GM12878 (cell line): ENCODE results near the gene UBE2E2. TPM values are rescaled to one million over a fixed set of nuclear protein-coding genes. Genes with fewer than 3 reads are reported as not detected.

Experiments
- ATAC-seq: fragments of 200-7000 bp; cut with Tn5 transposase; 3 replicates; pipeline ENCODE4 v1.9.1; 2020; ENCODE audit warnings: mild to moderate bottlenecking, moderate library complexity
- BruUV-seq: library from RNA; stranded (reverse); fragments of 400-500 nt; replicated peaks from 2 replicates; lab custom pipeline; 2021; lab: Mats Ljungman, UMichigan
- CTCF ChIA-PET: fragments of 300-600 bp; sonication (Branson Sonifier 250); formaldehyde crosslinking; extraction: SDS; loops from one replicate; lab custom pipeline; 2021; ENCODE audit warnings: inconsistent platforms; lab: Yijun Ruan, JAX
- POLR2A ChIA-PET: fragments of 350-600 bp; formaldehyde crosslinking; extraction: SDS; loops from one replicate; lab custom pipeline; 2021; ENCODE audit warnings: inconsistent platforms; lab: Charles Lee
- RAD21 ChIA-PET: fragments of 300-600 bp; sonication (Branson Sonifier 250); formaldehyde crosslinking; loops from one replicate; lab custom pipeline; 2023; ENCODE audit warnings: antibody characterized with exemption; ENCODE audit not compliant: unreplicated experiment; lab: Charles Lee
- SMC1A ChIA-PET: fragments of 300-600 bp; sonication (Branson Sonifier 250); formaldehyde crosslinking; loops from one replicate; lab custom pipeline; 2023; ENCODE audit not compliant: unreplicated experiment, uncharacterized antibody; lab: Charles Lee
- DNase-seq: peaks from one replicate; pipeline ENCODE4 v3.0.0-alpha.2; 2011; ENCODE audit warnings: low read depth, low spot score
- FAIRE-seq: peaks from 3 replicates; lab custom pipeline; 2011; peaks lifted over from hg19 to GRCh38; lab: Jason Lieb, UNC
- H2AFZ ChIP-seq: 2 replicates; pipeline ENCODE4 v1.6.0; 2011; ENCODE audit warnings: low read depth, low read length, control low read depth; ENCODE audit not compliant: control insufficient read depth
- H3K27ac ChIP-seq: 2 replicates; pipeline ENCODE4 v1.5.1; 2011; ENCODE audit warnings: control low read depth; ENCODE audit not compliant: control insufficient read depth, insufficient read depth
- H3K27me3 ChIP-seq, 2 experiments: replicated peaks in 1 of 2; 2 replicates each; pipeline versions ENCODE4 v1.6.0 to v1.6.1; 2011; ENCODE audit warnings: low read length in 1 of 2; ENCODE audit not compliant: control insufficient read depth in 2 of 2, insufficient read depth in 2 of 2
- H3K36me3 ChIP-seq, 2 experiments: 2 replicates each; pipeline ENCODE4 v1.5.1; 2011; ENCODE audit warnings: low read length in 1 of 2; ENCODE audit not compliant: control insufficient read depth in 2 of 2, insufficient read depth in 2 of 2
- H3K4me1 ChIP-seq: 2 replicates; pipeline ENCODE4 v1.6.1; 2011; ENCODE audit warnings: mild to moderate bottlenecking, low read length, moderate library complexity, mixed read lengths; ENCODE audit not compliant: control insufficient read depth, insufficient read depth
- H3K4me2 ChIP-seq: 2 replicates; pipeline ENCODE4 v1.6.0; 2011; ENCODE audit warnings: control low read depth; ENCODE audit not compliant: control insufficient read depth, insufficient read depth
- H3K4me3 ChIP-seq: fragments of 200-600 bp; sonication (generic); 2 replicates; pipeline ENCODE4 v1.5.1; 2016
- H3K79me2 ChIP-seq: 2 replicates; pipeline ENCODE4 v1.6.0; 2011; ENCODE audit warnings: low read length; ENCODE audit not compliant: control insufficient read depth, insufficient read depth
- H3K9ac ChIP-seq: 2 replicates; pipeline ENCODE4 v1.8.0; 2011; ENCODE audit warnings: low read length, control low read depth, mixed read lengths; ENCODE audit not compliant: control insufficient read depth, insufficient read depth
- H3K9me3 ChIP-seq: replicated peaks from 3 replicates; pipeline ENCODE4 v1.5.1; 2011; ENCODE audit warnings: mild to moderate bottlenecking, low read length; ENCODE audit not compliant: control insufficient read depth, insufficient read depth
- H4K20me1 ChIP-seq: 2 replicates; pipeline ENCODE4 v1.6.0; 2011; ENCODE audit not compliant: control insufficient read depth, insufficient read depth
- BACH1 ChIP-seq: fragments of 450-650 bp; IDR thresholded peaks from 2 replicates; pipeline ENCODE4 v1.6.1; 2017; ENCODE audit warnings: mild to moderate bottlenecking, borderline replicate concordance
- BMI1 ChIP-seq: fragments of 450-650 bp; IDR thresholded peaks from 2 replicates; pipeline ENCODE4 v1.6.1; 2016; ENCODE audit warnings: mild to moderate bottlenecking, moderate library complexity, borderline replicate concordance
- BRCA1 ChIP-seq: IDR thresholded peaks from 2 replicates; pipeline ENCODE4 v1.6.1; 2011; ENCODE audit warnings: low read depth, low read length, improper control_type of control experiment
- EP300 ChIP-seq, 2 experiments: fragments of 150-350 bp in 1 of 2; IDR thresholded peaks; 2 replicates each; pipeline ENCODE4 v1.6.1; 2011 to 2012; ENCODE audit warnings: low read depth in 2 of 2, low read length in 2 of 2, borderline replicate concordance in 1 of 2, improper control_type of control experiment in 1 of 2, inconsistent platforms in 1 of 2; ENCODE audit not compliant: control insufficient read depth in 1 of 2
- KDM1A ChIP-seq: fragments of 200-600 bp; sonication (generic); IDR thresholded peaks from 2 replicates; pipeline ENCODE4 v1.6.1; 2016; ENCODE audit warnings: borderline replicate concordance
- NFIC ChIP-seq: IDR thresholded peaks from 2 replicates; pipeline ENCODE4 v1.6.1; 2012; ENCODE audit warnings: low read depth, mild to moderate bottlenecking, inconsistent platforms, low read length, moderate library complexity
- RBBP5 ChIP-seq: fragments of 200-600 bp; sonication (generic); conservative IDR thresholded peaks from 2 replicates; pipeline ENCODE4 v1.6.1; 2016
- SRF ChIP-seq, 2 experiments: IDR thresholded peaks; 2 replicates each; pipeline ENCODE4 v1.6.1; 2011; ENCODE audit warnings: low read depth in 2 of 2, low read length in 2 of 2, mild to moderate bottlenecking in 1 of 2, moderate library complexity in 1 of 2
- USF2 ChIP-seq: IDR thresholded peaks from 2 replicates; pipeline ENCODE4 v1.6.1; 2011; ENCODE audit warnings: low read depth, low read length, improper control_type of control experiment, borderline replicate concordance
- WGBS: methylation state at CpG from one replicate; pipeline ENCODE4 v1.1.6; 2016; ENCODE audit warnings: low lambda C conversion rate; ENCODE audit not compliant: insufficient replicate concordance, insufficient coverage; ENCODE audit errors: missing lambda C conversion rate; 5-methylcytosine and 5-hydroxymethylcytosine counted together
- in situ Hi-C: fragments of 300-500 bp; cut with MboI; formaldehyde crosslinking; loops from 9 replicates; pipeline ENCODE4 v1.14.3; 2018; ENCODE audit warnings: mixed read lengths
- intact Hi-C: fragments of 100-400 bp; cut with micrococcal nuclease; formaldehyde crosslinking; loops from one replicate; pipeline ENCODE4 v1.14.2; 2022; ENCODE audit not compliant: unreplicated experiment
- polyA plus RNA-seq, 11 experiments: library from polyadenylated mRNA; depleted of rRNA in 4 of 11; unstranded in 6 of 11; stranded (reverse) in 5 of 11; fragments of >200 nt; fragmentation: Nextera tagmentation in 4 of 11; fragmentation: Illumina TruSeq in 1 of 11; extraction: Ambion mirVana in 4 of 11; extraction: Trizol in 1 of 11; gene quantifications; 1 replicate in 1 of 11; 2 replicates in 10 of 11; pipeline versions ENCODE4 v1.2.1 to v1.2.3, GENCODE V29; 2011 to 2016; ENCODE audit warnings: inconsistent platforms in 2 of 11, missing spikeins in 2 of 11, low read depth in 1 of 11
- total RNA-seq, 4 experiments: library from RNA; depleted of rRNA in 3 of 4; stranded (reverse); fragments of >200 nt in 3 of 4; fragmentation: Illumina TruSeq in 1 of 4; extraction: Trizol in 1 of 4; gene quantifications; 2 replicates each; pipeline versions ENCODE4 v1.2.1 to v1.2.3, GENCODE V29; 2013 to 2021

UBE2E2 gene
- total and polyA plus RNA-seq, 10 of the 15 experiments (the other 5 are each of a cell fraction or from before 2014, with no cell fraction given), result 8.7 to 71.0 (median 36.4) TPM

DNA sequence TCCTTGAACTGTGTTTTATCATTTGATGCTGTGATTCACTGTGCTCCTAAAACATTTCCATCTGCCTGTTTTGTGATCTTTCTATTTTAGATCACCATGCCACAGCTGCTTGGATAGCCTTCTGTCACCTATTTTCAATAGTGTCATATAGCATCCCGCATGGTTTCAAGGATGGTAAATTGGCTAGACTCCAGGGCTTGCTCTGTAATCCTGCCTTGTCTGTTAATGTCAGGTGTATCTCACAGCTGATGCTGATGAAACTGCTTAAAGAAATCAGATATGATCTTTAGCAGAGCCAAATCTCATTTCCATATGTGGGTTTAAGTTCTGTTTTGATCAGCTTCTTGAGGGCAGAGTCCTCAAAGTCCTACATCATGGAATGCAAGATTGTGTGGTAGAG lies 182.2 kb downstream of the UBE2E2 start:
- H3K36me3 ChIP-seq, result no peaks in the 10 kb centered on the region
- no peak overlapping the region for H3K27ac ChIP-seq
- no peaks in the 10 kb centered on the region for H3K27me3 ChIP-seq
- H4K20me1 ChIP-seq, result no peaks in the 10 kb centered on the region
- ChIA-PET POLR2A (no interaction called here), SMC1A (interaction anchor here (0.6 to 1.6 kb wide), 6 partner anchors 9 to 450 kb away, joined by 3 to 5 read pairs (median 4); no protein-coding TSS in a partner anchor), CTCF (interaction anchor here (1.1 to 1.3 kb wide), 2 partner anchors 10 to 18 kb away, joined by 3 to 4 read pairs; no protein-coding TSS in a partner anchor), RAD21 (interaction anchor here (1.1 kb wide), 1 partner anchor 180 kb away, joined by 3 read pairs; no protein-coding TSS in a partner anchor)
- 100% methylated on average over 1 of the region's 1 CpG for WGBS
- H3K79me2 ChIP-seq, result no peaks in the 10 kb centered on the region; the same call in none of the 2 replicates
- H3K9me3 ChIP-seq, result no peaks in the 10 kb centered on the region
- peaks cover 13% of the 10 kb centered on the region for H3K4me1 ChIP-seq
- intact Hi-C loops, result no loop called here
- no TSS peak for BruUV-seq
- no peak overlapping the region for H3K4me2 ChIP-seq
- DNase-seq (no peak), FAIRE-seq (peak; percentile 35), ATAC-seq (no peak)
- in situ Hi-C loops, result no loop called here
- H3K4me3 ChIP-seq, result no peak overlapping the region
- no peak overlapping the region for H3K9ac ChIP-seq
- no peak overlapping the region for H2AFZ ChIP-seq
- TF ChIP-seq SRF (IDR thresholded peaks at IDR 0.05; ENCODE audit: low read depth in 2 of 2, low read length in 2 of 2) (no peak), RBBP5 (no peak), BACH1 (no peak), NFIC (no peak), BRCA1 (no peak), USF2 (no peak), KDM1A (no peak), EP300 (IDR thresholded peaks at IDR 0.05; ENCODE audit: borderline replicate concordance in 1 of 2, control insufficient read depth in 1 of 2, low read depth in 2 of 2, low read length in 2 of 2) (no peak), BMI1 (no peak)
